ENCODE results near the gene MUSK. TPM values are rescaled to one million over a fixed set of nuclear protein-coding genes. Genes with fewer than 3 reads are reported as not detected.

MUSK gene
- total and polyA plus RNA-seq, 2 of the 8 experiments (the other 6 are each of a cell fraction or from before 2014, with no cell fraction given) = not detected

DNA sequence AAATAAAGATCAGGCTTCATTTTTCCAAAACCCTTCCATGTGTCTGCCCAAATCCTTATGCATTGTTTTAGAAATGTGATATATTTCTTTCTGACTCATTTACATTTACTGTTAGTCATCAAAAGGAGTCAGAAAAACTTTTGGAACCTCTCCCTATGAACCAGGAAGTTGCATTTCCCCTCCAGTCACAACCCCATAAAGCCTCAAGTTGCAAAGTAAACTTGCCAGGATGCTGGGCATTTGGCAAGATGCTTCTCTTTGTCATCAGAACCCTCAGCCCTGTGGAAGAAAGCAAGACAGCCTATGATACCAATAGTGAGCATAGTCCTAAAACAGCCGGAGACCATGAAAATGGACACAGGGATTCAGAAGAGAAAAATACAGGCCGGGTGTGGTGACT lies 84.2 kb downstream of the MUSK start (continued):
- TF ChIP-seq, protein P1, sequence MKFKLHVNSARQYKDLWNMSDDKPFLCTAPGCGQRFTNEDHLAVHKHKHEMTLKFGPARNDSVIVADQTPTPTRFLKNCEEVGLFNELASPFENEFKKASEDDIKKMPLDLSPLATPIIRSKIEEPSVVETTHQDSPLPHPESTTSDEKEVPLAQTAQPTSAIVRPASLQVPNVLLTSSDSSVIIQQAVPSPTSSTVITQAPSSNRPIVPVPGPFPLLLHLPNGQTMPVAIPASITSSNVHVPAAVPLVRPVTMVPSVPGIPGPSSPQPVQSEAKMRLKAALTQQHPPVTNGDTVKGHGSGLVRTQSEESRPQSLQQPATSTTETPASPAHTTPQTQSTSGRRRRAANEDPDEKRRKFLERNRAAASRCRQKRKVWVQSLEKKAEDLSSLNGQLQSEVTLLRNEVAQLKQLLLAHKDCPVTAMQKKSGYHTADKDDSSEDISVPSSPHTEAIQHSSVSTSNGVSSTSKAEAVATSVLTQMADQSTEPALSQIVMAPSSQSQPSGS (IDR thresholded peaks at IDR 0.05; ENCODE audit: low read length) = no peak
- TF ChIP-seq JUND (IDR thresholded peaks at IDR 0.05; ENCODE audit: low read length) = no peak
